GM18909 (cell line): Measurements from ENCODE around the gene TMEM59L.
A peak's percentile ranks its signal among the peaks of the same experiment; 100 is the strongest.

Source experiments
- ATAC-seq: cut with Tn5 transposase; IDR thresholded peaks from one replicate; pipeline ENCODE4 v1.9.1; 2021; ENCODE audit warnings: mild to moderate bottlenecking; ENCODE audit not compliant: unreplicated experiment, poor library complexity

Gene TMEM59L

DNA sequence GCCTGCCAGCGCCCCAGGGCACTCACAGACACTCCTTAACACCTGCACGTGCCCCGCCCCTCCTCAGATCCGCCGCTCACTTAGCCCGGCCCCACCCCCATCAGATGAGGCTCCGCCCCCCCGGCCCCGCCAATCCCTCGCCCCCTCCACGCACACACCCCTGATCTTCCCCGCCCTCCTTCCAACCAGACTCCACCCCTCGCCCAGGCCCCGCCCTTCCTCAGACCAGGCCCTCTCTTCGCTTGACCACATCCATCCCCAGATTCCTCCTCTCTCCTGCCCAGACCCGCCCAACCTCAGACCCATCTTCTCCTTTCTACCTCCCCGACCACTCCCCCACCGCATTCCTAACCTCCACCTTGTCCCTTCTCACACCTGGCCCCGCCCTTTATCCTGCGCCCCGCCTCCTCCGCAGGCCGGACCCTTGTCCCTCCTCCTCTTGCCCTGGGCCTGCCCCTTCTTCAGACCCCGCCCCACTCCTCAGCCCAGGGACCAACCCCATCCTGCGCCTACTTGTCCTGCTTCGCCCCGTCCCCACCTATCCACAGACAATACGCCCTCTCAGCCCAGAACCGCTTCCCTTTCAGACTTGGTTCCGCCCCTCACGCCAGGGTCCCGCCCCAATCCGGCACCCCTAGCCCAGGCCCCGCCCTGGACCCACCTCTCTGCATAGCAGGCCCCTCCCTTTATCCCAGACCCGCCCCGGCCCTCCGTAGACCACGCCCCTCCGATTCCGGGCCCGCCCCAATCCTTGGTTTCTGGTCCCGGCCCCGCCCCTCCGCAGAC is 23.7 kb downstream of the TMEM59L start:
- peak; percentile 85 for ATAC-seq

- no peak for ATAC-seq
Observed at GRCh38 chr19:18636969-18637629, 24.4 kb downstream of the TMEM59L start, which contains the start of gene KLHL26. Gene KLHL26, plus strand, starts transcription at chr19:18637028. Its CDS starts 27 bp downstream, at chr19:18637055.

- no peak for ATAC-seq
Observed at GRCh38 chr19:18637673-18638630, 25.3 kb downstream of the TMEM59L start.

- no peak for ATAC-seq
Observed at GRCh38 chr19:18639706-18640243, 27.1 kb downstream of the TMEM59L start.

DNA sequence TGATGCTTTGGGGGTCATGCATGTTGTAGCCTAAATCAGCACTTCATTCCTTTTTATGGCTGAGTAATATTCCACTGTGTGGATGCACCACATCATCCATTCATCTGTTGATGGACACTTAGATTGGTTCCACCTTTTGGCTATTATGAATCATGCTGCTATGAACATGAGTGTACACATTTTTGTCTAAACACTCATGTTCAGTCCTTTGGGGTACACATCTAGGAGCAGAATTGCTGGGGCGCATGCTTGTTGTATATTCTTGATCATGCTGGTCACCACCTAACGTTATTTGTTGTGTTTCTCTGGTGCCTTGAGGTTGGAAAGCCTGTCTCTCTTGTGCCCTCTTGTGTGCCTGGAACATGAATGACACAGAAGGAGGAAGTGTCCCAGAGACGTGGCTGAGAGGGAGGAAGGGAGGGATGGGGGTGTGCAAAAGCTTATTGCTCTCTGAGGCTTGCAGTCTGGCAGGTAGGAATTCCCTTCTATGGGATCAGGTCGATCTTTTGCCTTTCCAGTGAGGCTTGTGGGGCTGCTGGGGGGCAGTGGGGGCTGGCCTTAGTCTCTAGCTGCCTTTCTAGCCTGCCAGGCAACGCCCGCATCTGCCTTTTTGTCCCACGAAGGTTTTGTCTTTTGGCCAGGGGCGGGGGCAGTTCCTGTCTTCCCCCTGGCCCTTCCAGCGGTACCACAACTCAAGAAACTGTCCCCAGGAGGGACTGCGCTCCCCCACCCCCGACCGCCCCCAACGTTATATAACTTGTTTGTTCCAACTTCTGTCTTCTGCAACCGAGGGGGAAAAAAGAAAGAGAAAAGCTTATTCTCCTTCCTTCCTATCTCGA is 31.7 kb downstream of the TMEM59L start:
- no peak for ATAC-seq

DNA sequence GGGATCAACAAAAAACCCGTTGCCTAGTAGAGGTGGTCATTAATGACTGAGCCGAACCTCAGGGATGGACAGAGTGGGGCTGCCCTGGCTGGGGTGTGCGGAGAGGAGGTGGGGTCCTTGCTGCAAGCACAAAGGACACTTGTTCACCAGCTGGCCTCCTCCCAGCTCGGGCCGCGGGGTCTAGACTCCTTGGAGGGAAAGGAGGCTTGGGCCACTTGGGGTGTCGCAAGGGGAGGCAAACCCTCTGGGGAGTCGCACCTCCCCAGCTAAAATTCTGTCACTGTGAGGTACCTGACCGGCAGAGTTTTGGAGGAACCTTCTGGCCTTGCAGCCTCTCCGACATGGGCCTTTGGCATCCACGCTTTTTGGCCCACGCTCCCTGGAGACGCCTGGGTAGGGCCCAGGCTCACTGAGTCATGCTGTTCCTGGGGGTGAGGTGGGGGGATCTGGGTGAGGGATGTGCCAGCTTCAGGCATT is 32.4 kb downstream of the TMEM59L start:
- ATAC-seq, result no peak

DNA sequence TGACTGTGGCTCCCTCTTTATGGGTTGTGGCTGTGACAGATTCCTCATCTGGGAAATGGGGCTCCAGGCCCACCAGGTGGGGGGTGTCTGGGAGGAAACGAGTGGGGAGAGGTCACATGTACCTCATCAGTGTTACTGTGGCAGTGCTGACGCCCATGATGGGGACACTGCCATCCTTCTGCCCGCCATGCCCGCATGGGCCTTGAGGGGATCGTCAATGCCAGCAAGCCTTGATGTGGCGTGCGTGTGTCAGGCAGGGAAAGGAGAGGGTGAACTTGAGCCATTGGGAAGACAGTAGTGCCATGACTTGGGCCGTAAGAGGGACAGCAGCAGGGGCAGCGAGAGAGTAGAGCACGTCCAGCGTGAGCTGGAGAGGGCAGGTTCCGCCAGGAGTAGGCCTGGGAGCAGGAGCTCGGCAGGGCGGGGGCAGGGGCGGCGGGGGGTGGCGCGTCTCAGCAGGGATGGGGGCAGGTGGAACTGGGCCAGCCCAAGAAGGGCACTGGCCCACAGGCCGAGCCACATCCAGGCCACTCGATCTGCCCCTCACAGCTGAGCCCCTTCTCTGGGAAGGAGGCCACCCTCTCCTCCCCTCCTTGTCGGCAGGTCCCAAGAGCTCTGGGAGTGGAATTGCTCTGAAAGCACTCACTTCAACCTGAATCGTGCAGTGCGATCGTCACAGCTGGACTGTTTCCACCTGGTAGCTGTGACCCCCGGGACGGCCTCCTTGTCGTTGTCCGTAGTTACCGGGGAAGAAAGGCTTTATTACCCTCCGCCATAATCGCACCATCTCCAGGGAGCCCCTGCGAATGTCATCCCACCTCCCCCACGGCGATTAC is 34.1 kb downstream of the TMEM59L start:
- no peak for ATAC-seq

DNA sequence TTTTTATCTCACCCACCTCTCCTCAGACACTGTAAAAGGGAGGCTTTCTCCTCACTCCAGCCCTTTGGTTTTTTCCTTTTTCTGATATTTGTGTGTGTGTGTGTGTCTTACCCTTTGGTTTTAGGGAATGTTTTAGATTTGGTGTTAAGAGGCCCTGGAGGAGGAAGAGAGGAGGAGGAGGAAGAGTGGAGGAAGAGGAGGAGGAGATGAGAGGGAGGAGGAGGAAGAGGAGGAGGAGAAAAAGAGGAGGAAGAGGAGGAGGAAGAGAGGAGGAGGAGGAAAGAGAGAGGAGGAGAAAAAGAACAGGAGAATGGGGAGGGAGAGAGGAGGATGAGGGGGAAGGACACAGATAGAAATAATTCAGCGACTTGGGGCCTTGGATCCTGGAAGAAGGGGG is 34.7 kb downstream of the TMEM59L start:
- ATAC-seq, result no peak

DNA sequence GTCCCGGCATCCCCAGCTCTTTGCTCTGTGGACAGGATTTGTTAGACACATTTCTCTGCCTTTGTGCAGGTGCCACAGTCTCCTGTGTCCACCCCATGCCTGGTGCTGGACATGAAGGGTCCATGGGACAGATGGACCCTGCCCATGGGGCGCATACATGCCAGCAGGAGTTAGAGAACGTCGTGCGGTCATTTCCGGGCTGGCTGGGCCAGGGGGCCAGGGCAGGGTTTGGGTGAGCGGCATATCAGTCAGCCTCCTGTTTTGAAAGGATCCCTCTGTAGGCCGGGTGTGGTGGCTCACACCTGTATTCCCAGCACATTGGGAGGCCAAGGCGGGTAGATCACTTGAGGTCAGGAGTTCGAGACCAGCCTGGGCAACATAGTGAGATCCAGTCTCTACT is 35.1 kb downstream of the TMEM59L start:
- no peak for ATAC-seq

DNA sequence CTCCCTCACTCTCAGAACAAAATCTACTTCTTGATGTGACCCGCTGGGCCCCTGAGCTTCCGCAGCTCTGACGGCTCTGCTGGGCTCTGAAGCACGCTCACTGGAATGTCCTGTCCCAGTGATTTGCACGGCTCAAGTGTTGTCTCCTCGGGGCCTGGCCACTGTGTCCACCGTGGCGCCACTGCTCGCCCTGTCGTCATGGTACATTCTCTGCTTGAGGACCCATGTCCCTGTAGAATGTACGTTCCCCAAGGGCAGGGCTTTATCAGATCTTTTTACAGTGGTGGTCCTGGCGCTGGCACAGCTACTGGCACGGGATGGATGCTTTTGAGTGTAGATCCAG is 36.3 kb downstream of the TMEM59L start:
- no peak for ATAC-seq

GRCh38 chr19:18649371-18650020 is 36.8 kb downstream of the TMEM59L start:
- ATAC-seq, result no peak

DNA sequence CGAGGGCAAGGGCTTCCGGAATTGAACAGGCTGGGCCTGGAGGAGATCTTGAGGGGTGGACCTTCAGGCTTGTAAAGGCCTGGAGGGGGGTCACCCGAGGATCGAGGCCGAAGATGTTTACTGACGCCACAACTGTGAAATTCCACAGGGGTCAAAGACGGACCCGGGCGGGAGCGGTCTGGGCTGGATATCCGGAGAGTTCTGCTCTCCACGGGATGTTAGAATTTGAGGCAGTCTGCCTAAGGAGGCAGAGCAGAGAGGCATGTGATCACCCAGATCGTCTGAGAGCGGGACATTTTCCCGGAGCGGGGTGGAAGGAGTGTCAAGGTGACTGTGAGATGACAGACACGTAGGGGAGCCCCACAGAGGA is 37.3 kb downstream of the TMEM59L start:
- ATAC-seq, result no peak

DNA sequence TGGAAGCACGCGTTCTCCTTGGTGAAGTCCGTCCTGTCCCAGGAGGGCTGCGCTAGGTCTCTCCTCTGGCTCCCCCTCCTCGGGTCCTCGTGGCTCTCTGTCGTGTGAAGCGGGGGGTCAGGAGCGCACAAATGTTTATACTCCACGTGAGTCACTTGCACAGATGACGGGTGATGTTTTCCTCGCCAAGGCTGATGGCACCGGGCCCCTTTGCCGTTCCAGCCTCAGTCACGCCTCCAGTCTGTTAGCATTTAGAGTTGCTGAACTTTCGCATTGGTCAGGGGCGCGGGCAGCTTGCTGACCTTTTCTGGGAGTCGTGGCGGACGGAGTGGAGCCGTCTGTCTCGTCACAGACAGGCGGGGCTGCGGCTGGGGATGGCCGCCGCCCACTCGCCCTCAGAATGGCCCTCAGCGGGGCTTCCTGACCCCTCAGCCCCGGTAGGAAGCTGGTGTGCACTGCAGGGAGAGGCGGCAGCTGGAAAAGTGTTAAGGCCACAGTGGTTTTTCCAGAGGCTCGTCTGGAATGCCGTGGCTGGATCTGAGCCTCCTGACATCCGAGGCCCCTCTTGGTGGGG is 37.9 kb downstream of the TMEM59L start:
- no peak for ATAC-seq

DNA sequence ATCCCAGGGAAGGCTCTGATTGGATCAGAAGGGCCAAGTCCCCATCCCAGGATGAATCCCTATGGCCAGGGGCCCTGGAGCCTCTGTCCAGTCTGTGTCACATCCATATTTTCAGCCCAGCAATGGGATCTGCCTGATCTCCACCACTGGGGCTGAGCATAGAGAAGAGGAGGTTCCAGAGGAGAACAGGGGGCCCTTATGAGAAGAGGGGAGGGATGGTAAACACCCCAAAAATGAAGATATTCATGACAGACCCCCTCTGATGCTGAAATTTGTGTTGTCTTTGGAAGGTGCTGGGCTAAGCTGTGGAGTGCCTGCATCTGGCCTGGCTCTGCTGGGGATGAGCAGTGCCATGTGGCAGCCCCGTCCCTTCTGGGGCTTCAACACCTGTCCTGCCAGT is 38.6 kb downstream of the TMEM59L start:
- no peak for ATAC-seq

DNA sequence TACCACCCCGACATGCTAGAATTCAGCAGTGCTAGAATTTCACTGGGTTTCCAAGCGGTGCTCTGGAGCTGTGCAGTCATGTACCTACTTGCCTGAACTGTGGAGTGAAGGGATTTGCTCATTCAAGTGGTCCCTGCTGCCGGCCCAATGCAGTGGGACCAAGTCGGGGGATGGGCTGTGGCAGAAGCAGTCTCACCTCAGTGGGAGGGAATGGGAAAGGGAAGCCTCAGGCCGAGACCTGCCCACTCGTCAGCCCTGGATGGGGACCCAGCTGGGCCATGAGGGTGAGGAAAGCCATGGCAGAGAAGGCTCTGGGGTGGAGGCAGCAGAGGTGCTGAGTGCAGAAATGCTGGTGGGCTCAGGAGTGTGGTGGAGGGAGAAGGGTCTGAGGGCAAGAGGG is 39.1 kb downstream of the TMEM59L start:
- no peak for ATAC-seq

DNA sequence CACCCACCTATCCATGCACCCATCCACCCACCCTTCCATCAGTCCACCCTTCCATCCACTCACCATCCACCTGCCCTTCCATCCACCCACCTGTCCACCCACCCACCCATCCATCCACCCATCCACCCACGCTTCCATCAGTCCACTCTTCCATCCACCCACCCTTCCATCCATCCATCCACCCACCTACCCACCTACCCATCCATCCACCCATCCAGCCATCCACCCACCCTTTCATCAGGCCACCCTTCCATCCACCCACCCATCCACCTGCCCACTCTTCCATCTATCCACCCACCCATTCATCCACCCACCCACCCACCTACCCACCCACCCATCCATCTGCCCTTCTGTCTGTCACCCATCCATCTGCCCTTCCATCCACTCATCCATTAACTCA is 41.2 kb downstream of the TMEM59L start:
- ATAC-seq, result no peak

- no peak for ATAC-seq
Observed at GRCh38 chr19:18654469-18654868, 41.8 kb downstream of the TMEM59L start.
